ENCODE data around the gene MRPL53. TPM values are rescaled to one million over a fixed set of nuclear protein-coding genes. Genes with fewer than 3 reads are reported as not detected.

The MRPL53 gene
- total RNA-seq, 1 experiment from 2014 or later, result 52.1 TPM

GRCh38 chr2:74458938-74459363, 13.5 kb downstream of the MRPL53 start (continued):
- TF ChIP-seq CTCF (IDR thresholded peaks at IDR 0.05), result no peak
- no peak for TF ChIP-seq EMX1 (CRISPR knock-in tag; IDR thresholded peaks at IDR 0.05)
- no peak for TF ChIP-seq ERG (CRISPR knock-in tag; IDR thresholded peaks at IDR 0.05)
- no peak for TF ChIP-seq SMAD4 (CRISPR knock-in tag; IDR thresholded peaks at IDR 0.05)
- no peak for TF ChIP-seq IRF1 (CRISPR knock-in tag; IDR thresholded peaks at IDR 0.05)
- TF ChIP-seq KAT7 (CRISPR knock-in tag; IDR thresholded peaks at IDR 0.05; ENCODE audit: borderline replicate concordance), result no peak
- TF ChIP-seq MLX (CRISPR knock-in tag; IDR thresholded peaks at IDR 0.05), result no peak
- TF ChIP-seq ZNF232 (CRISPR knock-in tag; IDR thresholded peaks at IDR 0.05), result no peak
- TF ChIP-seq FOXJ3 (CRISPR knock-in tag; IDR thresholded peaks at IDR 0.05; ENCODE audit: borderline replicate concordance), result no peak
- no peak for TF ChIP-seq SMAD3 (CRISPR knock-in tag; IDR thresholded peaks at IDR 0.05; ENCODE audit: borderline replicate concordance)

- POLR2A ChIA-PET, result interaction anchor here (0.6 to 2.7 kb wide), 16 partner anchors 9 to 97 kb away, joined by 3 to 29 read pairs (median 5); partner anchors contain the start of genes AUP1, HTRA2, LBX2 and MRPL53
- TF ChIP-seq ZNF416 (CRISPR knock-in tag; IDR thresholded peaks at IDR 0.05) (peak; percentile 43; the same call in 1 of the 2 replicates), ARID4B (CRISPR knock-in tag; IDR thresholded peaks at IDR 0.05; ENCODE audit: borderline replicate concordance) (peak; percentile 49; the same call in 1 of the 2 replicates), PRRX2 (CRISPR knock-in tag; IDR thresholded peaks at IDR 0.05) (0 out of 2 replicates have a peak, but pooled peaks have one; percentile 79), TEAD4 (CRISPR knock-in tag; IDR thresholded peaks at IDR 0.05) (no peak), MYBL2 (CRISPR knock-in tag; IDR thresholded peaks at IDR 0.05) (0 out of 2 replicates have a peak, but pooled peaks have one; percentile 47), ZNF423 (CRISPR knock-in tag; IDR thresholded peaks at IDR 0.05) (no peak), KAT7 (CRISPR knock-in tag; IDR thresholded peaks at IDR 0.05; ENCODE audit: borderline replicate concordance) (no peak), NFYB (CRISPR knock-in tag; conservative IDR thresholded peaks at IDR 0.05; ENCODE audit: low read depth) (peak; percentile 93), SP1 (CRISPR knock-in tag; conservative IDR thresholded peaks at IDR 0.05) (peak; percentile 43; the same call in 1 of the 2 replicates), CREM (CRISPR knock-in tag; IDR thresholded peaks at IDR 0.05) (0 out of 2 replicates have a peak, but pooled peaks have one; percentile 27), FOXJ3 (CRISPR knock-in tag; IDR thresholded peaks at IDR 0.05; ENCODE audit: borderline replicate concordance) (no peak), ZMAT4 (CRISPR knock-in tag; IDR thresholded peaks at IDR 0.05) (no peak; the same call in 1 of the 2 replicates), ZNF281 (CRISPR knock-in tag; IDR thresholded peaks at IDR 0.05) (no peak)
Measured at GRCh38 chr2:74458132-74458937, 14.1 kb downstream of the MRPL53 start, which contains the start of gene WBP1. Gene WBP1, plus strand, starts transcription at chr2:74458438. Its CDS starts 165 bp downstream, at chr2:74458603.

More at GRCh38 chr2:74458132-74458937, 14.1 kb downstream of the MRPL53 start, which contains the start of gene WBP1:
- DNase-seq (ENCODE audit: low spot score), result peak; percentile 100
- Mint-ChIP-seq H3K27me3 (ENCODE audit: low read depth) (no peaks in the 10 kb centered on the region), H3K27ac (peak within 1 kb of the TSS; percentile 98), H3K4me3 (peak within 1 kb of the TSS; percentile 96), H3K4me1 (peaks cover 36% of the 10 kb centered on the region), H3K9me3 (no peaks in the 10 kb centered on the region), H3K36me3 (peaks cover 9% of the 10 kb centered on the region)
- ATAC-seq, result peak; percentile 89
- CTCF ChIA-PET, result interaction anchor here (1.0 to 3.1 kb wide), 14 partner anchors 10 to 124 kb away, joined by 3 to 18 read pairs (median 4); partner anchors contain the start of genes CCDC142 and MRPL53

All from WTC11 (cell line).